Neural cell (in vitro differentiated cells): ENCODE measurements around the gene C10orf143.

ENCODE experiments used
- CTCF ChIP-seq: fragments of 450-650 bp; IDR thresholded peaks from 2 replicates; pipeline ENCODE4 v1.5.1; 2014; ENCODE audit warnings: antibody characterized with exemption, mild to moderate bottlenecking, moderate library complexity; ENCODE audit not compliant: poor library complexity, severe bottlenecking
- EP300 ChIP-seq: fragments of 450-650 bp; conservative IDR thresholded peaks from 2 replicates; pipeline ENCODE4 v1.6.1; 2014; ENCODE audit warnings: antibody characterized with exemption, mild to moderate bottlenecking, moderate library complexity; ENCODE audit not compliant: poor library complexity, severe bottlenecking
- EZH2 ChIP-seq: fragments of 200-600, 300-800 bp; shearing (Covaris generic), sonication (generic); IDR thresholded peaks from 2 replicates; pipeline ENCODE4 v1.6.1; 2014; ENCODE audit warnings: antibody characterized with exemption, low read length, borderline replicate concordance, mild to moderate bottlenecking; ENCODE audit not compliant: insufficient read depth, poor library complexity, severe bottlenecking
- POLR2AphosphoS5 ChIP-seq: IDR thresholded peaks from 2 replicates; pipeline ENCODE4 v1.6.1; 2012
- RAD21 ChIP-seq: fragments of 450-650 bp; conservative IDR thresholded peaks from 2 replicates; pipeline ENCODE4 v1.6.1; 2014; ENCODE audit warnings: antibody characterized with exemption, mild to moderate bottlenecking, moderate library complexity
- SMC3 ChIP-seq: fragments of 450-650 bp; conservative IDR thresholded peaks from 2 replicates; pipeline ENCODE4 v1.6.1; 2014; ENCODE audit warnings: antibody characterized with exemption, mild to moderate bottlenecking, moderate library complexity; ENCODE audit not compliant: poor library complexity
- TAF1 ChIP-seq: IDR thresholded peaks from 2 replicates; pipeline ENCODE4 v1.6.1; 2012; ENCODE audit warnings: low read depth
- TF ChIP-seq, protein P1 (sequence below): IDR thresholded peaks from 2 replicates; pipeline ENCODE4 v1.6.1; 2012; ENCODE audit warnings: borderline replicate concordance

DNA sequence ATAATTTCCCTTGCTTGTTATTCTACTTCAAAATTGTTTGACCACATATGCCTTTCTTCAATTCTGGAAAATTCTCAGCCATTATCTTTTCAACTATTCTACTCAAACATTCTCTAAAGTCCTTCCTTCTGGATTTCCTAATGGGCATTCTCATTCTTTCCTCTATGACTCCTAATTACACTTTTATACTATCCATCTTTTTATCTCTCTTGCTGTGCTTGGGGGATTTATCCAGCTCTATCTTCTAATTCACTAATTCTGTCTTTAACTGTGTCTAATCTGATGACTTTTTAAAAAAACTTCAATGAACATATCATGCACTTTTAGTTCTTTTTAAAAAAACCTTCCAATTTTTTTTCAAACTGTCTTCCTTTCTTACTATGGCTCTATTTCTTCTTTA is 38.4 kb downstream of the C10orf143 start:
- TF ChIP-seq CTCF (no peak), RAD21 (no peak), EP300 (no peak), POLR2AphosphoS5 (no peak), EZH2 (no peak), SMC3 (no peak), TAF1 (no peak)
- TF ChIP-seq, protein P1, sequence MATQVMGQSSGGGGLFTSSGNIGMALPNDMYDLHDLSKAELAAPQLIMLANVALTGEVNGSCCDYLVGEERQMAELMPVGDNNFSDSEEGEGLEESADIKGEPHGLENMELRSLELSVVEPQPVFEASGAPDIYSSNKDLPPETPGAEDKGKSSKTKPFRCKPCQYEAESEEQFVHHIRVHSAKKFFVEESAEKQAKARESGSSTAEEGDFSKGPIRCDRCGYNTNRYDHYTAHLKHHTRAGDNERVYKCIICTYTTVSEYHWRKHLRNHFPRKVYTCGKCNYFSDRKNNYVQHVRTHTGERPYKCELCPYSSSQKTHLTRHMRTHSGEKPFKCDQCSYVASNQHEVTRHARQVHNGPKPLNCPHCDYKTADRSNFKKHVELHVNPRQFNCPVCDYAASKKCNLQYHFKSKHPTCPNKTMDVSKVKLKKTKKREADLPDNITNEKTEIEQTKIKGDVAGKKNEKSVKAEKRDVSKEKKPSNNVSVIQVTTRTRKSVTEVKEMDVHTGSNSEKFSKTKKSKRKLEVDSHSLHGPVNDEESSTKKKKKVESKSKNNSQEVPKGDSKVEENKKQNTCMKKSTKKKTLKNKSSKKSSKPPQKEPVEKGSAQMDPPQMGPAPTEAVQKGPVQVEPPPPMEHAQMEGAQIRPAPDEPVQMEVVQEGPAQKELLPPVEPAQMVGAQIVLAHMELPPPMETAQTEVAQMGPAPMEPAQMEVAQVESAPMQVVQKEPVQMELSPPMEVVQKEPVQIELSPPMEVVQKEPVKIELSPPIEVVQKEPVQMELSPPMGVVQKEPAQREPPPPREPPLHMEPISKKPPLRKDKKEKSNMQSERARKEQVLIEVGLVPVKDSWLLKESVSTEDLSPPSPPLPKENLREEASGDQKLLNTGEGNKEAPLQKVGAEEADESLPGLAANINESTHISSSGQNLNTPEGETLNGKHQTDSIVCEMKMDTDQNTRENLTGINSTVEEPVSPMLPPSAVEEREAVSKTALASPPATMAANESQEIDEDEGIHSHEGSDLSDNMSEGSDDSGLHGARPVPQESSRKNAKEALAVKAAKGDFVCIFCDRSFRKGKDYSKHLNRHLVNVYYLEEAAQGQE = no peak
